HepG2 (cell line): ENCODE data around the gene PLVAP. TPM values are rescaled to one million over a fixed set of nuclear protein-coding genes. Genes with fewer than 3 reads are reported as not detected.
A peak's percentile ranks its signal among the peaks of the same experiment; 100 is the strongest.

Experiments
- CHCHD3 ChIP-seq: sonication (generic); formaldehyde crosslinking; IDR thresholded peaks from 2 replicates; pipeline ENCODE4 v1.8.0; 2022; ENCODE audit warnings: mild to moderate bottlenecking, missing genetic modification reagents, moderate library complexity
- GABPB1 ChIP-seq: IDR thresholded peaks from 2 replicates; pipeline ENCODE4 v1.6.1; 2016; ENCODE audit warnings: mild to moderate bottlenecking, missing genetic modification reagents, moderate library complexity, missing compliant biosample characterization
- HNF4A ChIP-seq: sonication (generic); formaldehyde crosslinking; IDR thresholded peaks from 2 replicates; pipeline ENCODE4 v1.4.0; 2020; ENCODE audit warnings: missing genetic modification reagents
- IRX3 ChIP-seq: sonication (generic); formaldehyde crosslinking; IDR thresholded peaks from 2 replicates; pipeline ENCODE4 v1.8.1; 2023; ENCODE audit warnings: mild to moderate bottlenecking, low read depth, missing genetic modification reagents, borderline replicate concordance
- ONECUT2 ChIP-seq: sonication (generic); formaldehyde crosslinking; IDR thresholded peaks from 2 replicates; pipeline ENCODE4 v1.4.0; 2020; ENCODE audit warnings: missing genetic modification reagents
- PAWR ChIP-seq: sonication (generic); formaldehyde crosslinking; IDR thresholded peaks from 2 replicates; pipeline ENCODE4 v1.4.0; 2020; ENCODE audit warnings: missing genetic modification reagents, mild to moderate bottlenecking, borderline replicate concordance
- TEAD2 ChIP-seq: sonication (generic); formaldehyde crosslinking; IDR thresholded peaks from 2 replicates; pipeline ENCODE4 v1.9.0; 2021; ENCODE audit warnings: missing genetic modification reagents
- ZBTB42 ChIP-seq: sonication (generic); formaldehyde crosslinking; IDR thresholded peaks from 2 replicates; pipeline ENCODE4 v1.5.0; 2020; ENCODE audit warnings: mild to moderate bottlenecking, missing genetic modification reagents
- ZBTB43 ChIP-seq: sonication (generic); formaldehyde crosslinking; conservative IDR thresholded peaks from 2 replicates; pipeline ENCODE4 v1.4.0; 2020; ENCODE audit warnings: missing genetic modification reagents
- ZHX1 ChIP-seq: sonication (generic); formaldehyde crosslinking; IDR thresholded peaks from 2 replicates; pipeline ENCODE4 v1.8.1; 2022; ENCODE audit warnings: low read depth, mild to moderate bottlenecking, missing genetic modification reagents
- ZNF17 ChIP-seq: sonication (generic); formaldehyde crosslinking; IDR thresholded peaks from 2 replicates; pipeline ENCODE4 v1.5.0; 2020; ENCODE audit warnings: mild to moderate bottlenecking, missing genetic modification reagents
- ZNF232 ChIP-seq: sonication (generic); formaldehyde crosslinking; IDR thresholded peaks from 2 replicates; pipeline ENCODE4 v1.4.0; 2020; ENCODE audit warnings: missing genetic modification reagents, borderline replicate concordance
- ZNF263 ChIP-seq: sonication (generic); formaldehyde crosslinking; IDR thresholded peaks from 2 replicates; pipeline ENCODE4 v1.4.0; 2020; ENCODE audit warnings: missing genetic modification reagents
- ZNF3 ChIP-seq: IDR thresholded peaks from 2 replicates; pipeline ENCODE4 v1.7.0; 2017; ENCODE audit warnings: inconsistent platforms
- ZNF382 ChIP-seq: sonication (generic); formaldehyde crosslinking; IDR thresholded peaks from 2 replicates; pipeline ENCODE4 v1.5.0; 2020; ENCODE audit warnings: missing genetic modification reagents, mild to moderate bottlenecking, borderline replicate concordance
- ZNF576 ChIP-seq: sonication (generic); formaldehyde crosslinking; IDR thresholded peaks from 2 replicates; pipeline ENCODE4 v1.4.0; 2020; ENCODE audit warnings: mild to moderate bottlenecking, missing genetic modification reagents
- ZNF768 ChIP-seq: sonication (generic); formaldehyde crosslinking; IDR thresholded peaks from 2 replicates; pipeline ENCODE4 v1.4.0; 2020; ENCODE audit warnings: missing genetic modification reagents
- ZNF772 ChIP-seq: sonication (generic); formaldehyde crosslinking; IDR thresholded peaks from 2 replicates; pipeline ENCODE4 v1.5.0; 2020; ENCODE audit warnings: mild to moderate bottlenecking, missing genetic modification reagents
- ZNF878 ChIP-seq: sonication (generic); formaldehyde crosslinking; IDR thresholded peaks from 2 replicates; pipeline ENCODE4 v1.8.1; 2023; ENCODE audit warnings: mild to moderate bottlenecking, missing genetic modification reagents, moderate library complexity
- polyA plus RNA-seq, 8 experiments: library from polyadenylated mRNA; depleted of rRNA in 3 of 8; stranded (reverse) in 7 of 8; unstranded in 1 of 8; fragments of >200 nt; fragmentation: Illumina TruSeq in 4 of 8; extraction: Trizol in 4 of 8; gene quantifications; 2 replicates each; pipeline versions ENCODE4 v1.2.1 to v1.2.3, GENCODE V29; 2011 to 2016; ENCODE audit warnings: low read depth in 4 of 8, missing spikeins in 1 of 8, mixed read lengths in 1 of 8; ENCODE audit not compliant: insufficient read depth in 1 of 8
- total RNA-seq, 5 experiments: library from RNA; depleted of rRNA; stranded (reverse); fragments of >200 nt; fragmentation: Illumina TruSeq; extraction: Trizol; gene quantifications; 2 replicates each; pipeline ENCODE4 v1.2.3, GENCODE V29; 2016; ENCODE audit warnings: low read depth in 1 of 5
- TF ChIP-seq, protein P1 (sequence below): sonication (generic); formaldehyde crosslinking; IDR thresholded peaks from 2 replicates; pipeline ENCODE4 v1.5.0; 2020; ENCODE audit warnings: mild to moderate bottlenecking, missing genetic modification reagents
- TF ChIP-seq, protein P2 (sequence below): sonication (generic); formaldehyde crosslinking; IDR thresholded peaks from 2 replicates; pipeline ENCODE4 v1.4.0; 2020; ENCODE audit warnings: missing genetic modification reagents

PLVAP gene
- total and polyA plus RNA-seq, 2 of the 13 experiments (the other 11 are each of a cell fraction or from before 2014, with no cell fraction given): 0.26 TPM; not detected in 1

- TF ChIP-seq ZBTB42 (no peak), ZNF232 (CRISPR knock-in tag) (peak; percentile 42; the same call in 1 of the 2 replicates), ZNF768 (CRISPR knock-in tag) (peak; percentile 13; the same call in 1 of the 2 replicates), ZHX1 (CRISPR knock-in tag) (peak; percentile 77), ZNF772 (CRISPR knock-in tag) (peak; percentile 40), ZNF3 (no peak), TEAD2 (no peak), HNF4A (0 out of 2 replicates have a peak, but pooled peaks have one; percentile 14), CHCHD3 (CRISPR knock-in tag) (no peak), ZNF17 (CRISPR knock-in tag) (no peak), GABPB1 (CRISPR knock-in tag) (peak; percentile 99), ZNF878 (CRISPR knock-in tag) (no peak), ZNF263 (no peak), ONECUT2 (0 out of 2 replicates have a peak, but pooled peaks have one; percentile 15), ZNF576 (CRISPR knock-in tag) (no peak; the same call in 1 of the 2 replicates), IRX3 (0 out of 2 replicates have a peak, but pooled peaks have one; percentile 56), ZBTB43 (CRISPR knock-in tag) (0 out of 2 replicates have a peak, but pooled peaks have one; percentile 40), PAWR (no peak), ZNF382 (no peak)
- TF ChIP-seq, protein P1, sequence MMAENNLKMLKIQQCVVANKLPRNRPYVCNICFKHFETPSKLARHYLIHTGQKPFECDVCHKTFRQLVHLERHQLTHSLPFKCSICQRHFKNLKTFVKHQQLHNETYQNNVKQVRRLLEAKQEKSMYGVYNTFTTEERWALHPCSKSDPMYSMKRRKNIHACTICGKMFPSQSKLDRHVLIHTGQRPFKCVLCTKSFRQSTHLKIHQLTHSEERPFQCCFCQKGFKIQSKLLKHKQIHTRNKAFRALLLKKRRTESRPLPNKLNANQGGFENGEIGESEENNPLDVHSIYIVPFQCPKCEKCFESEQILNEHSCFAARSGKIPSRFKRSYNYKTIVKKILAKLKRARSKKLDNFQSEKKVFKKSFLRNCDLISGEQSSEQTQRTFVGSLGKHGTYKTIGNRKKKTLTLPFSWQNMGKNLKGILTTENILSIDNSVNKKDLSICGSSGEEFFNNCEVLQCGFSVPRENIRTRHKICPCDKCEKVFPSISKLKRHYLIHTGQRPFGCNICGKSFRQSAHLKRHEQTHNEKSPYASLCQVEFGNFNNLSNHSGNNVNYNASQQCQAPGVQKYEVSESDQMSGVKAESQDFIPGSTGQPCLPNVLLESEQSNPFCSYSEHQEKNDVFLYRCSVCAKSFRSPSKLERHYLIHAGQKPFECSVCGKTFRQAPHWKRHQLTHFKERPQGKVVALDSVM (CRISPR knock-in tag): 0 out of 2 replicates have a peak, but pooled peaks have one; percentile 46
- TF ChIP-seq, protein P2, sequence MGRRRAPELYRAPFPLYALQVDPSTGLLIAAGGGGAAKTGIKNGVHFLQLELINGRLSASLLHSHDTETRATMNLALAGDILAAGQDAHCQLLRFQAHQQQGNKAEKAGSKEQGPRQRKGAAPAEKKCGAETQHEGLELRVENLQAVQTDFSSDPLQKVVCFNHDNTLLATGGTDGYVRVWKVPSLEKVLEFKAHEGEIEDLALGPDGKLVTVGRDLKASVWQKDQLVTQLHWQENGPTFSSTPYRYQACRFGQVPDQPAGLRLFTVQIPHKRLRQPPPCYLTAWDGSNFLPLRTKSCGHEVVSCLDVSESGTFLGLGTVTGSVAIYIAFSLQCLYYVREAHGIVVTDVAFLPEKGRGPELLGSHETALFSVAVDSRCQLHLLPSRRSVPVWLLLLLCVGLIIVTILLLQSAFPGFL (CRISPR knock-in tag): no peak
Measured at GRCh38 chr19:17419621-17420474, 42.7 kb upstream of the PLVAP start, which contains the start of gene MVB12A (continued).
